NB4 (cell line): ENCODE results near the gene SDHB.

ENCODE experiments used
- DNase-seq: peaks from one replicate; pipeline ENCODE4 v3.0.0; 2010; ENCODE audit warnings: low read depth
- H3K4me3 ChIP-seq: one replicate; pipeline ENCODE4 v1.5.1; 2011; ENCODE audit warnings: mild to moderate bottlenecking, low read depth, low read length, moderate library complexity
- CTCF ChIP-seq: IDR thresholded peaks from one replicate; pipeline ENCODE4 v1.5.1; 2012; ENCODE audit warnings: low read depth, low read length
- MAX ChIP-seq: IDR thresholded peaks from 2 replicates; pipeline ENCODE4 v1.6.1; 2011; ENCODE audit warnings: low read depth, low read length
- MYC ChIP-seq: IDR thresholded peaks from 2 replicates; pipeline ENCODE4 v1.6.1; 2011; ENCODE audit warnings: low read depth, low read length
- POLR2A ChIP-seq: IDR thresholded peaks from 2 replicates; pipeline ENCODE4 v1.6.1; 2011; ENCODE audit warnings: mild to moderate bottlenecking; ENCODE audit not compliant: insufficient read length; ENCODE audit errors: extremely low read depth

The SDHB gene

GRCh38 chr1:16980473-16981268 lies 73.2 kb downstream of the SDHB start, which contains the start of gene MFAP2:
Gene MFAP2 (minus strand): TSS chr1:16980620. CDS start chr1:16978273, 2,347 bp downstream.
- no peak within 1 kb of the TSS for H3K4me3 ChIP-seq
- no peak for DNase-seq
- no peak for TF ChIP-seq MYC
- TF ChIP-seq CTCF = no peak
- no peak for TF ChIP-seq MAX
- no peak for TF ChIP-seq POLR2A

- TF ChIP-seq POLR2A (no peak), CTCF (no peak), MYC (no peak), MAX (no peak)
- DNase-seq = peak; percentile 22
- H3K4me3 ChIP-seq = no peak overlapping the region
Measured at GRCh38 chr1:16979475-16980327, 74.1 kb downstream of the SDHB start.

- no peak for TF ChIP-seq POLR2A
- no peak for TF ChIP-seq CTCF
- TF ChIP-seq MAX = no peak
- no peak for TF ChIP-seq MYC
- no peak for DNase-seq
- H3K4me3 ChIP-seq = no peak overlapping the region
Measured at GRCh38 chr1:16978567-16979474, 75.0 kb downstream of the SDHB start.

GRCh38 chr1:16978139-16978538 lies 75.7 kb downstream of the SDHB start:
- TF ChIP-seq CTCF = no peak
- TF ChIP-seq POLR2A = no peak
- TF ChIP-seq MYC = no peak
- no peak for TF ChIP-seq MAX
- no peak for DNase-seq
- no peak overlapping the region for H3K4me3 ChIP-seq

- DNase-seq = no peak
- no peak overlapping the region for H3K4me3 ChIP-seq
- TF ChIP-seq POLR2A = no peak
- no peak for TF ChIP-seq MAX
- TF ChIP-seq MYC = no peak
- no peak for TF ChIP-seq CTCF
Measured at GRCh38 chr1:16977377-16977776, 76.5 kb downstream of the SDHB start.
